Activated CD4-positive, alpha-beta T cell treated with anti-CD3 and anti-CD28 coated beads, Interleukin-2, amount 50 U/mL, for 16 hours (primary cell): ENCODE results near the gene EBI3.
A peak's percentile ranks its signal among the peaks of the same experiment; 100 is the strongest.
"Not testable (repeated sequence)": the region's sequence is repeated elsewhere in the genome, so short reads cannot be mapped to it uniquely, and the experiment has no call there.

Source experiments
- DNase-seq: peaks from one replicate; pipeline ENCODE4 v3.0.0-alpha.2; 2020

The EBI3 gene

DNA sequence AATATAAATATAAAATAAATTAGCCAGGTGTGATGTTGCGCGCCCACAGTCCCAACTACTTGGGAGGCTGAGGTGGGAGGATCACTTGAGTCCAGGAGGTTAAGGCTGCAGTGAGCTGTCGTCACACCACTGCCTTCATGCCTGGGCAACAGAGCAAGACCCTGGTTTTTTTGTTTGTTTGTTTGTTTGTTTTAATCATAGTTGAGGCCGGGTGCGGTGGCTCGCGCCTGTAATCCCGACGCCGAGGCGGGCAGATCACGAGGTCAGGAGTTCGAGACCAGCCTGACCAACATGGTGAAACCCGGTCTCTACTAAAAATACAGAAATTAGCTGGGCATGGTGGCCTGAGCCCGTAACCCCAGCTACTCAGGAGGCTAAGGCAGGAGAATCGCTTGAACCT is 8.2 kb downstream of the EBI3 start:
- not testable (repeated sequence) for DNase-seq

DNA sequence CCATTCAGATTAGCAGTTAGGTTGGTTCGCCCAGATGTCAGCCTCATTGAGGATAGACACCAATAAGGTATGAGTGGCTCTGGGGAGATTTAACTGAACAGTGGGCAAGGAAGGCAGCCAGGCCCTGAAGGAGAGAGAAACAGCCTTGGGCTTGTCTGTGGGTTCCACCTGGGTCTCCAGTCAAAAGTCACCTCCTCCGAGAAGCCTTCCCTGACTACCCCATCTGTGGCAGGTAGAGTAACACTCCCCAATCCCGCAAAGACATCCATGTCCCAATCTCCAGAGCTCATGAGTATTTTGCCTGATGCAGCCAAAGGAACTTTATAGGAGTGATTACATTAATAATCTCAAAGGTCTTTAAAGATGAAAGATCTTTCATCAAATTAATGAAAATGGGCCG is 9.5 kb downstream of the EBI3 start:
- no peak for DNase-seq

DNA sequence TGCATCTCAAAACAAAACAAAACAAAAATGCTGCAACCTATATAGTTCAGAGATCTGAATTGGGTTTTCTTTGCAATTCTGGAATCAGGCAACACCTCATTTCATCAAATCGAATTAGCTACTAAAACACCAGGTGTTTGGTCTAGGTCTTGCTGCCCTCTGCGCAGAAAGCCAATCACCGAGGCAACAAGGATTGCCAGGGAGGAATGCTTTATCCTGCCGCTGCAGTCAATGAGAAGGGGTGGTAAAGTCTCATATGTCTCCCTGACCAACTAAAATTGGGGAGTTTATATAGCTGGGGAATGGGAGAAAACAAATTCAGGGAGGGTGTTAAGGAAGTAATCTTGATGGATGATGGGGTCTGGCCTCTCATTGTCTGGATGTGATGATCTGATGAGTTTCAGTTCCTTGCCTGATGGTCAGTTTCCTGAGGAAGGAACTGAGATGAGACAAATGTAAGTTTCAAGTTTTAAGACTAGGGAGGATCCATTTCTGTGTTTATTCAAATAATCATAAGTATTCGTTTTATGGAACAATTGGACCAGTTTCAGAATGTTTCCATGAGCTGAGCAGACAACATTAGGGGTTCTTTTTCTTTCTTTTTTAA is 12.6 kb downstream of the EBI3 start:
- no peak for DNase-seq

DNA sequence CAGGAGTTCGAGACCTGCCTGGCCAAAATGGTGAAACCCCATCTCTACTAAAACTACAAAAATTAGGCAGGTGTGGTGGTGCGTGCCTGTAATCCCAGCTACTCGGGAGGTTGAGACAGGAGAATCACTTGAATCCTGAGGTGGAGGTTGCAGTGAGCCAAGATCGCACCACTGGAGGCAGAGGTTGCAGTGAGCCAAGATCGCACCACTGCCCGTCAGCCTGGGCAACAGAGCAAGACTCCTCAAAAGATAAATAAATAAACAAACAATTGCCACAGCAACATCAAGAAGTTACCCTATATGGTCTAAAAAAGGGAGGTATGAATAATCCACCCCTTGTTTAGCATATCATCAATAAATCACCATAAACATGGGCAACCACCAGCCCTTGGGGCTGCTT is 16.6 kb downstream of the EBI3 start:
- DNase-seq, result not testable (repeated sequence)

DNA sequence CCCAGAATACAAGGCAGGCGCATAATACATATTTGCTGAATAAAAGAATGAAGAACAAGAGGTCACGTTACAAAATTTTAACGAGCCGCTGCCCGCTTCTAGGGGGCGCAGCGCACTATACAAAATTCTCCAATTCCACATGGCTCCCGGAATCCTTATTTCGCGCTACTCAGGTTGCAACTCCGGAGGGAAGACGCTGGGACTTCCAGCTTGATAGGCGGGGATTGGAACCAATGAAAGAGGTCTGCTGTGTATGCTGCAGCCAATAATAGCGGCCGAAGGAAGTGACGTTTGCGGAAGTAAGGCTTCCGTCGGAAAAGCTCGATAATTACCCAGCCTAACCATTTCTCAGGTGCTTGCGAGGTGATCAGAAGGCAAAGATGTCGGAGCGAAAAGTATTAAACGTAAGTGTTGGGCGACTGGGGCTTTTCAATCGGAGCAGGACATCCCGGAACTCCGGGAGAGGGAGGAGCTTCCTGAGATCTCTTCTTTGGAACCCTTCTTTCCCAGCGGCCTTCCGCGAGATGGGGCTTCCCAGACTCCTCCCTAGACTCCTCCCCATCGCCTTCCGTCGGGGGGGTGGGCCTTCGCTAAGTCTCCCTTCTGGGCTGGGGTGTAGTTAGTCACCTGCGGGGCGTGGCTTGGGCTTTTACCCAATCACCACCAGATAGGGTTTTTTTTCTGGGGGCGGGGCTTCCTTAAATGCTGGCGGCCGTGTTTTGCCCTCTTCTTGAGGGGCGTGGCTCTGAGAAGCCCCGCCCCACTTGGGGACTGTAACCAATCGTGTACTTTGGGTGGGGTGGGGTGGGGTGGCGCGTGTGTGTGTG is 17.7 kb downstream of the EBI3 start, which contains the start of gene YJU2:
Gene YJU2 (plus strand): TSS at position 314 of the 827 bp plus-strand sequence. CDS start 67 bp downstream, at position 381.
- DNase-seq, result peak; percentile 99

DNA sequence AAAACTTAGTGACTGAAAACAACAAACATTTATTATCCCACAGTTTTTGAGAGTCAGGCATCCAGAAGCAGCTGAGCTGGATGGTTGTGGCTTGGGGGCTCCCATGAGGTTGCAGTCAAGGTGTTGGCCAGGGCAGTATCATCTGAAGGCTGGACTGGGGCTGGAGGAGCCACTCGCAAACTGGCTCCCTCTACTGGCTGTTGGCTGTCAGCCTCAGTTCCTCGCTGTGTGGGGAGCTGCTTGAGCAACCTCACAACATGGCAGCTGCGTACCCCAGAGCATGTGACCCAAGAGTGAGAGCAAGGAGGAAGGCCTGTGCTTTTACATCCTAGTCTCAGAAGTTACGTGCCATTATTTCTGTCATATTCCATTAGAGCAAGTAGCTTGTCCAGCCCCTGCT is 27.2 kb downstream of the EBI3 start:
- DNase-seq, result no peak

DNA sequence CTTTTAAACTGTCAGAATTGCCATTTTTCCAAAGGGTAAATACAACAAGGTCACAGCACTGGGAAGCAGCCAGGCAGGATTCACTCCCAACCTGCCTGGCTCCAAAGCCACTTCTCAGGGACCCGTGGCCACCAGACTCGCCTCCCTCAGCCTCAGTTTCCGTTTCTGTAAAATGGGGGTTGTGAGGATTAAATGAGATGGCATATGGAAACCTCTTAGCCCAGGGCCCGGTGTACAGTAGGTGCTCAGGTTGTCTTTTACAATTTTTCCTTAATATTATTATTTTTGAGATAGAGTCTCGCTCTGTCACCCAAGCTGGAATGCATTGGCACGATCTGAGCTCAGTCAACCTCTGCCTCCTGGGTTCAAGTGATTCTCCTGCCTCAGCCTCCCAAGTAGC is 27.7 kb downstream of the EBI3 start:
- no peak for DNase-seq

DNA sequence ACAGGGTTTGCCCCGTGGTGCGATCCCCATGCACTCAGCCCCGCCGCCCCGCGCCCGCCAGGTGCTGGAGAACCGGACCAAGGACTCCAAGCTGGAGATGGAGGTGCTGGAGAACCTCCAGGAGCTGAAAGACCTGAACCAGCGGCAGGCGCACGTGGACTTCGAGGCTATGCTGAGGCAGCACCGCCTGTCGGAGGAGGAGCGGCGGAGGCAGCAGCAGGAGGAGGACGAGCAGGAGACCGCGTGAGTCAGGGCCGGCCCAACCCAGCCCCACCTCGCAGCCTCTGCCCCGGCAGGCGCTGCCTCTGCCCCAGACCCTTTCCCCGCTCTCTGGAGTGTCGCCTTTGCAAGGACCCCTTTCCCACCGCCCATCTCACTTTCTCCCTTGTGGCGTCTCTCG is 28.9 kb downstream of the EBI3 start:
- DNase-seq, result no peak

DNA sequence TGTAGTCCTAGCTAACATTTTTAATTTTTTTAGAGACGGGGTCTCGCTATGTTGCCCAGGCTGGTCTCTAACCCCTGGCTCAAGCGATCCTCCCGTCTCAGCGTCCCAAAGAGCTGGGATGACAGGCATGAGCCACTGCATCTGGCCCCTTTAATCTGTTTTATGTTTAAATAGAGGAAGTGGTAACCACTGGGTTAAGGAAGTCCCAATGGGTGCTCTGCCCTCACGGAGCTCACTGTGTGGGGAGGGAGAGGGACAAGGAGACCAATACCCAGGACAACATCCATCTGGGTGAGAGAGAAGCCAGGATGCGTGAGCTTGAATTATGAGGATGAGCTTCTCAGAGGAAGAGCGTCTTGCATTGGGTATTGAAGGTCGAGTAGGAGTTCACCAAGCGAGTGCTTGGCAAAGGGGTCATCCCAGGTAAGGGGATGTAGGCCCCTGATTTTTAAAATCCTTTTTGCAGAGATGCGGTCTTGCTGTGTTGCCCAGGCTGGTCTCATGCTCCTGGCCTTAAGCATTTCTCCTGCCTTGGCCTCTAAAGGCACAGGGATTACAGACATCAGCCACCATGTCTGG is 31.4 kb downstream of the EBI3 start:
- DNase-seq, result no peak

DNA sequence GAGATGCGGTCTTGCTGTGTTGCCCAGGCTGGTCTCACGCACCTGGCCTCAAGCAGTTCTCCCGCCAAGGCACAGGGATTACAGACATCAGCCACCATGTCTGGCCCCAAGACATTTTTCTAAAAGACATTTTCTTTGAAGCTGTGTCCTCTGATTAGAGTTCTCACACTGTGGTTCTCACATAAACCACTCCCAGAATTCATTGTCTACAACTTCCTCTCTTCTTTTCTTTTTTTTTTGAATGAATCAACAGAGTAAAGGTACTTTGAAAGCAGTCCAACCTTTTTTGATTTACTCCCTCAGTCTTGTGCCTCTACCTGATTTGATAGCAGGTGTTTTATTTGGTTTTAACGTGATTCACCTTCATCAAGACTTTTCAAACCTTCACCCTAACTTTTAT is 35.5 kb downstream of the EBI3 start:
- no peak for DNase-seq

DNA sequence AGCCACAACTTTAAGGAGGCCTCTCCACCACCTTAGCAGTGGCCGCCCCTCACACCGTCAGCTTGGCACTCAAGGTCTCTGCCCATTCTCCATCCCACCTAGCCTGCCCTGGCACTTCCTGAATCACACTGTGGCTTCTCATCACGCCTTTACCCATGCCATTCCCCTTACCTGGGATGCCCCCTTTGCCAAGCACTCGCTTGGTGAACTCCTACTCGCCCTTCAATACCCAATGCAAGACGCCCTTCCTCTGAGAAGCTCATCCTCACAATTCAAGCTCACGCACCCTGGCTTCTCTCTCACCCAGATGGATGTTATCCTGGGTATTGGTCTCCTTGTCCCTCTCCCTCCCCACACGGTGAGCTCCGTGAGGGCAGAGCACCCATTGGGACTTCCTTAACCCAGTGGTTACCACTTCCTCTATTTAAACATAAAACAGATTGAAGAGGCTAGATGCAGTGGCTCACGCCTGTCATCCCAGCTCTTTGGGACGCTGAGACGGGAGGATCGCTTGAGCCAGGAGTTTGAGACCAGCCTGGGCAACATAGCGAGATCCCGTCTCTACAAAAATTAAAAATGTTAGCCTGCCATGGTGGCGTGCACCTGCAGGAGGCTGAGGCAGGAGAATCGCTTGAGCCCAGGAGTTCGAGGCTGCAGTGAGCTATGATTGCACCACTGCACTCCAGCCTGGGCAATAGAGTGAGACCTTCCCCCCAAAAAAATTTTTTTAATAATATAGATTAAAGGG is 37.1 kb downstream of the EBI3 start:
- DNase-seq, result no peak

DNA sequence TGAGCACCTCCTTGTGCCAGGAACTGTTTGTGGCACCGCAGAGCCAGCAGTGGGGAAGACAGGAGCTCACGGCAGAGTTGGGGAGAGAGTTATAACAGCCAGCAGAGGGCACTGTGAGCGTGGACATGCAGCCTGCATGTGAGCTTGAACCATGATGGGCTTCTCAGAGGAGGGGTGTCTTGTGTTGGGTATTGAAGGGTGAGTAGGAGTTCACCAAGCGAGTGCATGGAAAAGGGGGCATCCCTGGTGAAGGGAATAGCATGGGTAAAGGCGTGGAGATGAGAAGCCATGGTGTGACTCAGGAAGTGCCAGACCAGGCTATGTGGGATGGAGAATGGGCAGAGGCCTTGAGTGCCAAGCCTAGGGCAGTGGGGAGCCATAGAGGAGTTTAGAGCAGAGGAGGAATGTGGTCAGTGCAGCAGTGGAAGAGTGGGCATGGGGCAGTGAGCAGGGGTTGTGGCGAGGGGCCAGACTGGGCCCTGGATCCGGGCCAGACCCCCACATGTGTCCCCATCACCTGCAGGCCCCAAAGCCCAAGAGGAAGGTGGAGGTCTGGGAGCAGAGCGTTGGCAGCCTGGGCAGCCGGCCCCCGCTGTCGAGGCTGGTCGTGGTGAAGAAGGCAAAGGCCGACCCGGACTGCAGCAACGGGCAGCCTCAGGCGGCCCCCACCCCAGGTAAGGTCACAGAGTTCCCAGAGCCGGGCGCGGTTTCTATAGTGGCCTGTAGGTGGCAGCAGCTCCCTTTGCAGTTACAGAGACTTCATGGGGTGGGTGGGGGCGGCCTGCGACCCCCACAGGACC is 38.0 kb downstream of the EBI3 start:
- DNase-seq, result peak; percentile 60

DNA sequence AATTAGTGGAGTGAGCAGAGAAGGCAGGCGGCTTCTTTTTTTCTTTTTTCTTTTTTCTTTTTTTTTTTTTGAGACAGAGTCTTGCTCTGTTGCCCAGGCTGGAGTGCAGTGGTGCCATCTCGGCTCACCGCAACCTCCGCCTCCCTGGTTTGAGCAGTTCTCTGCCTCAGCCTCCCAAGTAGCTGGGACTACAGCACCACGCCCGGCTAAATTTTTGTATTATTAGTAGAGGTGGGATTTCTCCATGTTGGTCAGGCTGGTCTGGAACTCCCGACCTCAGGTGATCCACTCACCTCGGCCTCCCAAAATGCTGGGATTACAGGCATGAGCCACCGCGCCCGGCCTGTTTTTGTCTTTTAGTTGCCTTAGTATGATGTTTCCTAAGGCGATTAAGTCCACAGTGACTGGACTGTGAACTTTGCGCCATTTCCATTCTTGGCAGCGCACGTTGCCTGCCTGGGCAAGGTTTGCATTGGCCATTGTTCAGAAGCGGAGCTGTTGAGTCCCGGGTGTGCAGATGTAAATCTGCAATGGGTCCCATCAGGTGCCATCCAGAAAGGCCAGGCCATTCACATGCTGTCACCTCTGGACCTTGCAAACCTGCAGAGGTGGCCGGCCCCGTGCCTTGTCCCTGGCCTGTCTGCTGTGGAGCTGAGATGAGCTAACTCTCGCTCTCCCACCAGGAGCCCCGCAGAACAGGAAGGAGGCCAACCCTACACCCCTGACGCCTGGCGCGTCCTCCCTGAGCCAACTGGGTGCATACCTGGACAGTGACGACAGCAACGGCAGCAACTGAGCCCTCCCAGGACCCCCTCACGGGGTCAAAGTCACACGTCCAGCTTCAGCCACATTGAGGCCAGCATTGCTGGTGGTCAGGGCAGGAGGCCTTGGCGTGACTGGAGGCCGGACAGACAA is 38.8 kb downstream of the EBI3 start:
- DNase-seq, result no peak

DNA sequence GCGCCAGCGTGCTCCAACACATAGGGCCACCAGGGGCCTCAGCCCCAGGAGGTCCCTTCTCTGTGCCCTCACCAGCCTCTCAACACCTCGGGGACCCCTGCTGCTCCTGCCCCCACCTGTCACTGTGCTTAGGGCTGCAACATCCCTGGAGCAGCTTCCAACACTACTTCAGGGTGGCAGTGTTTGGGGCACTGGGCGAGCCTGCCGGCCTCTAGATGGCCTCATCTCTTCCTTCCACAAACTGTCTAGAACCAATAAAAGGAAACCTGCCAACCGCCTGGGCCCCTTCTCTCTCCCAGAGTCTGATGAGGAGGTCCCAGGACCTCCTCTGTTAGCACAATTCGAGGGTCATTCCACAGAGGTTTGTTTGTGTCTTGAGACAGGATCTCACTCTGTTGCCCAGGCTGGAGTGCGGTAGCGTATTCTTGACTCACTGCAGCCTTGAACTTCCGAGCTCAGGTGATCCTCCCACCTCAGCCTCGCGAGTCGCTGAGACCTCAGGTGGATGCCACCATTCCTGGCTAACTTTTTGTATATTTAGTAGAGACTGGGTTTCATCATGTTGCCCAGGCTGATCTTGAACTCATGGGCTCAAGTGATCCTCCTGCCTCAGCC is 39.6 kb downstream of the EBI3 start:
- DNase-seq, result no peak

DNA sequence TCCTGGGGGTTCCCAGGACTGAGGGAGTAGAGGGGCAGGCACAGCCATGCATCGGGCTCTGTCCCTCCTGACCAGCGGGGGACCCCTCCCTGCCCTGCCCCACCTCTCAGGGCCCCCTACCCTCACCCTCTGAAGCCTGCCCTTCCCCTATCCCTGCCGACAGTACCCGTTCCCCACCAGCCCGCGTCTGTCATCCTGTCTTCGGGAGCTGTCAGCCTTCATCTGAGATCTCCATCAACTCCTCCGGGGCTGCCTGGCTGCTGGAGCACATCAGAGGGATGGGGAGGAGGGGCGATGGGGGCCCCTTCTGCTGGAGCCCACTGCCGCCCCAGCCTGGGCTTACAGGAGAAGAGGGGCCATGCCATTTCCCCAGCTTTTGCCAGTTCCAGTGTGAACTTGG is 43.6 kb downstream of the EBI3 start:
- DNase-seq, result no peak

DNA sequence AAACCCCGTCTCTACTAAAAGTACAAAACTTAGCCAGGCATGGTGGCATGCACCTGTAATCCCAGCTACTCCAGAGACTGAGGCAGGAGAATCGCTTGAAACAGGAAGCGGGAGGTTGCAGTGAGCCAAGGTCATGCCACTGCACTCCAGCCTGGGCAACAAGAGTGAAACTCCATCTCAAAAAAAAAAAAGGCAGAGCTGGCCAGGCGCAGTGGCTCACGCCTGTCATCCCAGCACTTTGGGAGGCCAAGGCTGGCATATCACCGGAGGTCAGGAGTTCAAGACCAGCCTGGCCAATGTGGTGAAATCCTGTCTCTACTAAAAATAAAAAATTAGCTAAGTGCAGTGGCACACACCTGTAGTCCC is 45.0 kb downstream of the EBI3 start:
- DNase-seq, result not testable (repeated sequence)

DNA sequence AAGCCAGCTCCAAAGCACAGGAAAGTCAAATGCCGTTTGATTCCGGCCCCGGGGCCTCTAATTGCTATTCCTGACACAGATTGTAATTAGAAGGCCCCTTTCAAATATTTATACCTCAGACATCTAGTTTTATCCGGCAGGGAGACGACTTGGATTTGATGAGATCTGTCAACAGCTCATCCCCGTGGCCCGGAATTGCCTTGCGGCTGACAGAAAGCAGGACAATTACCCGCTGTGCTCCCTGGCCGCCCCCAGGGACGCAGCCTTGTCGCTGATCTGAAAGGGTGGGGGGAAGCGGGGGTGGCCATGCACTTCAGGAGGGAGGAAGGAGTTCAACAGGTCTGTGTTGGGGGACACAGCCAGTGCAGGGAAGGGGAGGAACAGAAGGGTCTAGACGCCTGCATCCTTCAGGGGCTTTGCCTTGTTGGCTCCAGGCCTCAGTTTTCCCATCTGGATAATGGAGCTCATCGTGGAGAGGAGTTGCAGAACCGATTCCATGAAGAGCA is 47.9 kb downstream of the EBI3 start:
- DNase-seq, result no peak

DNA sequence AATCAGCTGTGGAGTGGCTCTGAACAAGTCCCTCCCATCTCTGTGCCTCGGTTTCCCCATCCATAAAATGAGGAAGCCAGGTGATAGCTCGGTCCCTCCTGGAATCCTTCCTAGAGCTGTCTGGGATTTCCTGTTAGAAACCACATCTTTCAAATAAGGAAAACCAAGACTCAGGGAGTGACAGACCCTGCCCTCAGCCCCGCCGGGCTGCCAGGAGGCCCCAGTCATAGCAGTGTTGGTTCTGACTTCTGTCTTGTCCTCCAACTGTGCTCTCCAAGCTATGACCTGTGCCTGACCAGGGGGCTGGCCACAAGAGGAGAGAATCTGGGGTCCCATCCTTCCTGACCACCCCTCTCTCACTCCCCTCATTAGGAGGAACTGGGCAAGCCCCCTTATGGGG is 48.7 kb downstream of the EBI3 start:
- DNase-seq, result no peak

DNA sequence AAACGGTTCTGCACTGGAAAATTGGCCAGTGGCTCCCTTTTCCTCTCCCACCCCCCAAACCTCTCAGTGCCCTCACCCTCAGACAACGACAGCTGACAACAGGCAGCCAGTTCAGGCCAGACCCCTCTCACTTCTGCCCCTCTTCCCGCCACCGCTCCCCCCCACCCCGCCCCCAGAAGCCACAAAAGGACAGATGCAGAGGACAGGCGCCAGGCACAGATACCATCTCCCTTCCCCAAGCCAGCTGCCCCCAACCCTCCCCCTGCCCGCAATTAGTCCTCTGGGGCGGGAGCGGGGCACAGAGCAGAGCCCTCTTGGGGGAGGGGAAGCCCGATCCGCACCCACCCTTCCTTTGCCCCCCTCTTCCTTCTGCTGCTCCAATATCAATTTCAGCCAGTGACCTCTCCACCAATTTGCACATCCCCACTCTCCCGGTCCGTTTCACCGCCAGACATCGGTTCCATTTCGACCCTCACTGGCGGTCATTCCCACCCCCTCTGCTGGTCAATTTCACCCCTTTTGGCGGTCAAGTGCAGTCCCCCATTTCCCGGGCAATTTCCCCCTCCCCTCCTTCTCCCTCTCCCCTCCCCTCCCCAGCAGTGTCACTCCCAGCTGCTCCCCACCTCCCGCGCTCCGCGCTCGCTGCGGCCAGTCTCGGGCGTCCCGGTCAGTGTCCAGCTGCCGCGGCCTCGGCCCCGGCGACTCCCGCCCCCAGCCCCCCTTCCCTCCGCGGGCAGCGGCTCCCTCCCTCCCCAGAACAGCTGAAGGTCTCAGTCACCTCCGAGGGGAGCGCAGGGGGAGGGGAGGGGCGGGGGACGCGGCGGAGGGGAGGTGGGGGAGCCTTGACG is 49.3 kb downstream of the EBI3 start, which contains the start of gene SHD:
Gene SHD (plus strand): TSS at position 848 of the 848 bp plus-strand sequence. CDS start 798 bp downstream, outside the sequence.
- no peak for DNase-seq

DNA sequence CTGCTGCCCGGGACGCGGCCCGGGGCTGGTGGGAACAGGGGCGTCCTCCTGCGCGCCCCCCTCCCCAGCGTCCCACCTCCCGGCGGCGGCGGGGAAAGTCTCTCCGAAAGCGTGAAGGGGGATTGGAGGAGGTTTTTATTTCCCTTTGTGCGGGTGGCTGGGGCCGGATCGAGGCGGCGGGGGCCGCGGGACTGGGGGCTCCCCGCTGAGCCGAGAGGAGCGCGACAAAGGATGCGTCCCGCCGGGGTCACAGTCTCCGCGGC is 49.9 kb downstream of the EBI3 start:
- DNase-seq, result no peak
